ENCODE measurements around the gene PIK3R6.

The PIK3R6 gene

DNA sequence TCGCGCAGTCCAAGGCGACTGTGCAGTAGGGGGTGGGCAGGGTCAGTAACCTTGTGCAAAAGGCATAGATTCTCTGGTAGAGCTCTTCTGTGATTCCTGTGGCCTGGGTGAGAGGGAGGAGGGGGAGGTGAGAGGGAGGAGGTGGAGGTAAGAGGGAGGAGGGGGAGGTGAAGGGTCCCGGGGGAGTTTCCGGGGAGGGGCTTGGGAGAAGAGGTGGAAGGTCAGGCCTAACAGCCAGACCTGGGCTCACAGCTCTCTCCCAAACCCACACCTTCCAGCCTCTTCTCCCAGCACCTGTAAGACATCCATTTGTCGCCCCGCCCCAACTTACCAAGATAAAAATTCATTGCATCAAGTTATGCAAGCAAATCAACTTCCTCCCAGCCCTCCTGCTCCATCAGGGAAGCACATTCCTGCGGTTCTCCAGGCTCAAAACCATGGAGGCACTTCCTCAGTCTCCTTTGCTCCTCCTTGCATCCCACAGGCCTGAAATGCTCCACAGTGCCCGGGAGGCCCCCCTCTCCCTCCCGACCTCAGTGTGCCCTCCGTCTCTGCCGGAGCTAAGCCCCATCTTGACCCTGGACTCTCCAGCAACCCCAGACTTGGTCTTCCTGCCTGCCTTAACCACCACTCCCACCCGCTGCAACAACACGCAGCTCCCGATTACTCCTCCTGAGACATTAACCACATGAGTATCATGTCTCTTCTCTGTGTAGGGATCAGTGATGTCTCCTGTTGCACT, 30.5 kb downstream of the PIK3R6 start:
- DNase-seq (ENCODE audit: extremely low read depth, low read depth), result no peak
- TF ChIP-seq, protein P1, sequence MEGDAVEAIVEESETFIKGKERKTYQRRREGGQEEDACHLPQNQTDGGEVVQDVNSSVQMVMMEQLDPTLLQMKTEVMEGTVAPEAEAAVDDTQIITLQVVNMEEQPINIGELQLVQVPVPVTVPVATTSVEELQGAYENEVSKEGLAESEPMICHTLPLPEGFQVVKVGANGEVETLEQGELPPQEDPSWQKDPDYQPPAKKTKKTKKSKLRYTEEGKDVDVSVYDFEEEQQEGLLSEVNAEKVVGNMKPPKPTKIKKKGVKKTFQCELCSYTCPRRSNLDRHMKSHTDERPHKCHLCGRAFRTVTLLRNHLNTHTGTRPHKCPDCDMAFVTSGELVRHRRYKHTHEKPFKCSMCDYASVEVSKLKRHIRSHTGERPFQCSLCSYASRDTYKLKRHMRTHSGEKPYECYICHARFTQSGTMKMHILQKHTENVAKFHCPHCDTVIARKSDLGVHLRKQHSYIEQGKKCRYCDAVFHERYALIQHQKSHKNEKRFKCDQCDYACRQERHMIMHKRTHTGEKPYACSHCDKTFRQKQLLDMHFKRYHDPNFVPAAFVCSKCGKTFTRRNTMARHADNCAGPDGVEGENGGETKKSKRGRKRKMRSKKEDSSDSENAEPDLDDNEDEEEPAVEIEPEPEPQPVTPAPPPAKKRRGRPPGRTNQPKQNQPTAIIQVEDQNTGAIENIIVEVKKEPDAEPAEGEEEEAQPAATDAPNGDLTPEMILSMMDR (IDR thresholded peaks at IDR 0.05; ENCODE audit: low read depth, low read length), result no peak

DNA sequence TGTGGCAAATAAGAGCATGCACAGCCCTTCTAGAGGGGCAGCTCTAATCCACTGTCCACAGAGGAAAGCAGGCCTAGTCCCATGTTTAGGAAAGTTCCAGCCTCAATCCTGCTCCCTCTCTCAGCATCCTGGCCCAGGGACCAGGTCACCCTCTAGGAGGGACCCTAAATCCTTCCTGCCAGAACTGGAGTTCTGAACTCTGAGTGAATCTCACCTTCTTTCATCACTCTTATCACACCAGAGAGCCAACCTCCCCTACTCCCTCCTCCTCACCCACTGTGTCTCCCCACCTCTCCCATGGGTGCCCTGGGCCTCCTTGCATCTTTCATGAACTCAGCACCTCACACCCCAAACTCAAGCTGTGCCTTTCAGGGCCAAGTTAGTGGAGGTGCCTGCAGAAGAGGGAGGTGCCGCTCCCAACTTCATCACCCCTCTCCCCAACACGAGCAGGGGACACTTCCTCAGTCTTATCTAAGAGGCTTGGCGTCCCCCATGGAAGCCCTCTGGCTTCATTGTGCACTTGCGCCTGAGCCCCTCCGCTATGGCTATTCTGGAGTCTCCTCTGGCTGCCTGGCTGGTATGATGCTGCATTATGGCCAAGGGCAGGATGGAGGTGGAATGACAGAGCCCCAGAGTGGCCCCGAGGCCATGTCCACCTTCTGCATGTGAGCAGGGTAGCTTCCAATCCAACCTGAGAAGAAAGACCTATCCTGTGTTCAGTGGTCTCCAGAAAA, 31.7 kb downstream of the PIK3R6 start:
- TF ChIP-seq, protein P1 (IDR thresholded peaks at IDR 0.05; ENCODE audit: low read depth, low read length), result no peak
- DNase-seq (ENCODE audit: extremely low read depth, low read depth), result no peak

DNA sequence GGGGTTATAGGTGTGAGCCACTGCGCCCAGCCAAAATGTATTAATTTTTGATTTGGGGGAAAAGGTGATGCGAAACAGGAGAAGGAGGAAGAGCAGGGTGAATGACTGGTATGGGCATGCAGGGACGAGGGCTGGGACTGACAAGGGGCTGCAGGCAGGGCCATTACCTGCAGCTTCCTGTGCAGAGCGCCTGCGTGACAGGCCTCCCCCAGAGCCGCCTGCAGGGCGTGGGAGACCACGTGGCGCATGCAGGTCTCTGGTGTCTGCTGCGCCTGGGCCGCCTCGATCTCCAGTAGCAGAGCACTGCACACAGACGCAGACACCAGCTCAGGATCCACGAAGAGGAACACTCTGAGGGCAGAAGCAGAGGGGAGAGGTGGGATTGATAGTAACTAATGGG, 32.4 kb downstream of the PIK3R6 start:
- TF ChIP-seq, protein P1 (IDR thresholded peaks at IDR 0.05; ENCODE audit: low read depth, low read length), result no peak
- no peak for DNase-seq (ENCODE audit: extremely low read depth, low read depth)

DNA sequence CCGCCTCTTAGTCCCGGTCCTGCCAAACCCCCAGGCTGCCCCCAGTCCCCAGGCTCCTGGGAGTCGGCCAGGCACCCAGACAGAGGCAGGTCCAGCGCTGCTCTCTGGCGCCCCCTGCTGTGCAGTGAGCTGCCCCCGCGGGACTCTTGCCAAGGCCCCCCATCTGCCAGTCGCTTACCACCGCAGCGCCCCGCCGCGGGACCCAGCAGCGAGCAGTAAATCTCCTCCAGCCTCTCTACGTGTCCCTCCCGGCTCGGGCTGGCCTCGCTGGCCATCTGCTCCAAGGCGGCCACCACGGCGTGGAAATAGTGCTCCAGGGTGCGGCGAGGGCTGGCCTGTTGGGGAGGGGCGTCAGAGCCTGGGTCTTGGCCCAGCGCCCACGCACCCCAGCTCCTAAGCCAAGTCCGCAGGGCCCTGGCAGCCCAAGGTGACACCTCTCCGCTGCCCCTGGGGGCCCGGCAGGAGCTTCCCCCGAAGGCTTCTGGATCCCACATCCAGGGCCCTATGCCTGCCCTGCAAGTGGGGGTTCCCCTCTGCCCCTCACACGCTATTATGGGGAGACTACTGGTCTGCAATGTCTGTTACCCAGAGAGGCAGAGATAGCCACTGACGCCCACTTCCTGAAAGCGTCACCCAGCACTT, 34.6 kb downstream of the PIK3R6 start:
- DNase-seq (ENCODE audit: extremely low read depth, low read depth), result no peak

DNA sequence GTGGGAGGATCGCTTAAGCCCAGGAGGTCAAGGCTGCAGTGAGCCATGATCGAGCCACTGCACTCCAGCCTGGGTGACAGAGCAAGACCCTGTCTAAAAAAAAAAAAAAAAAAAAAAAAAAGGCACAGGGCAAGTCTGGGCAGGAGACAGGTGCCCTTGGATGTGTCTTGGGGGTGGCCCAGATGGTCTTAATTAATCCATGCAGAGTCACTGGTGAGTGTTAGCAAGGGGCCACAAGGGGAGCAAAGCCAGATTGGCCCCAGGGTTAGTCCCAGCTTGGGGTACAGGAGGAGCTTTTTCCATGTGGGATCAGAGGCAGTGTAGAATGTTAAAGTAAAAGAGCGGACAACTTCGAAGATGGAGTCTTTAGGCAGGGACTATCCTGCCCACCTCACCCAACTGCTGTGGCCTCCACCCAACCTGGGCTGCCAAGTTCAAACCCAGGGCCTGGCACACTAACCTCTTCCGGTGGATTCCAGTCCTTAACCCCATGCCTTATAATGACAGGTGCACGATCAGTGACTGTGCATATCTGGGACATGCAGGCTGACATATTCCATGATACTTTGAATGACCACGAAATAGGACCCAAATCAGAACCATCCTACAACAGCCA, 36.1 kb downstream of the PIK3R6 start:
- no peak for DNase-seq (ENCODE audit: extremely low read depth, low read depth)

More for the DNA sequence above, 34.6 kb downstream of the PIK3R6 start:
- TF ChIP-seq, protein P1 (IDR thresholded peaks at IDR 0.05; ENCODE audit: low read depth, low read length), result peak; percentile 30

DNA sequence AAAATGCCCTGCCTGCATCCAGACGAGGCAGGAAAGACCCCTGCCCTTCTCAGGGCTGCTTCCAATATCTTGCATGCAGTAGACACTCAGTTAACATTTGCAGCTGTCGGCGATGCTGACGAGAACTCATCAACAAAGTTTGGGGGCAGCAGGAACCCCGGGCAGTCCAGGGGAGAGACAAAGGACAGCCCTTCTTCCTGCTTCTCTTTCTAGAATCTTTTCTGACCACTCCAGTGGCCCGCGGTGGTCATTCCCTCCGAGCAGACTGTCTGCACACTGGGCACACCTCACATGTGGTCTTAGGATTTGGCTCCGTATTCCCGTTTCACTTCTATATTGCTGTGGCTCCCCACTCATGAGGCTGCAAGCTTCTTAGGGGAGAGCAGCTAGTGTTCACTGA, 37.3 kb downstream of the PIK3R6 start:
- no peak for DNase-seq (ENCODE audit: extremely low read depth, low read depth)
- TF ChIP-seq, protein P1 (IDR thresholded peaks at IDR 0.05; ENCODE audit: low read depth, low read length), result no peak

More for the DNA sequence above, 36.1 kb downstream of the PIK3R6 start:
- TF ChIP-seq, protein P1 (IDR thresholded peaks at IDR 0.05; ENCODE audit: low read depth, low read length), result no peak

Data from AG09319 (cell line).